Measurements from ENCODE around the gene TRIM38. TPM values are rescaled to one million over a fixed set of nuclear protein-coding genes. Genes with fewer than 3 reads are reported as not detected.

Gene TRIM38
- total and polyA plus RNA-seq, 2 of the 13 experiments (the other 11 are each of a cell fraction or from before 2014, with no cell fraction given) = 2.5 to 3.1 TPM

DNA sequence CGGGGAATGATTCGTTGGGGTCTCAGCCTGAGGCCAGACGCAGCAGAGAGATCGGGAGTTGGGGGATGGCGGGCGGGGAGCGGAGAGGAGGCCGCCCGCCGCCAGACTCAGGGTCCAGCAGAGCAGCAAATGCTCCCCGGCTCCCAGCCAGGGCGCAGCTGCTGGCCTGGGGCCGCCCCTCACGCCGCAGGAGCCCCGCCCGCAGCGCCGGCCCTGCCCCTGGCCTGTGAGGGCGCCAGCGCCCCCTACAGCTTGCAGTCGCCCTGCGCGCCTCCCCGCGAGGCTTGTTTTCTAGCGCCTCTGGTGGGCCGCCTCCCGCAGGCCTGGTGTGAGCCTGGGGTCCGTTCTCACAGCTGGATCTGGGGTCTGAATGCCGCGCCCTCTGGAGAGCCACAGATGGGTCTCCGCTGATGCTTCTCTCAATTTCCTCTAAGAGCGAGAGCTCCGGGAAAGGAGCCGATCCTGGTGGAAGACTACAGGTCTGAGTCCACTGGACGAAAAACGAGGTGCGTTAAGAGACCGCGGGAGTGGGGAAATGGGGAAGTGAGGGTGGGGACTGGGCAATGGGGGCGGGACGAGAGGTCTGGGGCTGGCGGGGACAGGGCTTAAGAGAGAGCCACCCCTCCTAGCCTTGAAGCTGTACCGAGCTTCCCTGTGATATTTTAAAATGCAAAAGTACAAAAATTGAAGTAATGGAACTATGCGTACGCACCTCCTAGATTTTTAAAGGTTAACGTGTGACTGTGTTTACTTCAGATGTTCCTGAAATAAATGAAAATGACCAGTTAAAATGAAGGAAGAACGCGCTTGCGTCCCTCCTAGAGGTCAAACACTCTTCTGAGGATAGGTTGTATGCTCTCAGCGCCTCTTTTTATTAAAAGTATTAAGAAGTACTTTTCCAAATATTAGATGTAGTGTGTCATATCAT is 30.1 kb downstream of the TRIM38 start (continued):
- TF ChIP-seq SP140L (CRISPR knock-in tag; IDR thresholded peaks at IDR 0.05; ENCODE audit: borderline replicate concordance) (no peak), SMARCE1 (IDR thresholded peaks at IDR 0.05; ENCODE audit: borderline replicate concordance) (no peak), ZMYM4 (CRISPR knock-in tag; IDR thresholded peaks at IDR 0.05) (peak; percentile 98), ATF7-NPFF (CRISPR knock-in tag; IDR thresholded peaks at IDR 0.05; ENCODE audit: low read depth) (peak; percentile 14; the same call in 1 of the 2 replicates), ZBTB1 (CRISPR knock-in tag; IDR thresholded peaks at IDR 0.05; ENCODE audit: borderline replicate concordance) (no peak), ZSCAN30 (CRISPR knock-in tag; IDR thresholded peaks at IDR 0.05) (0 out of 2 replicates have a peak, but pooled peaks have one; percentile 17), AGO2 (optimal IDR thresholded peaks at IDR 0.05; ENCODE audit: low read depth, low read length) (peak; percentile 81), FOXK1 (CRISPR knock-in tag; IDR thresholded peaks at IDR 0.05; ENCODE audit: borderline replicate concordance, low read depth) (peak; percentile 86; the same call in 1 of the 2 replicates), SIX1 (CRISPR knock-in tag; IDR thresholded peaks at IDR 0.05; ENCODE audit: borderline replicate concordance) (peak; percentile 50; the same call in 1 of the 2 replicates), ZNF687 (CRISPR knock-in tag; IDR thresholded peaks at IDR 0.05) (peak; percentile 95), FIP1L1 (IDR thresholded peaks at IDR 0.05; ENCODE audit: borderline replicate concordance, insufficient read depth, low read depth, low read length) (peak; percentile 98; the same call in 1 of the 2 replicates), NBN (conservative IDR thresholded peaks at IDR 0.05) (no peak), ZBTB25 (CRISPR knock-in tag; IDR thresholded peaks at IDR 0.05) (peak; percentile 28), ZNF253 (CRISPR knock-in tag; IDR thresholded peaks at IDR 0.05; ENCODE audit: borderline replicate concordance) (peak; percentile 21; the same call in 1 of the 2 replicates), ZNF101 (CRISPR knock-in tag; IDR thresholded peaks at IDR 0.05; ENCODE audit: borderline replicate concordance, low read depth) (no peak), ATF5 (CRISPR knock-in tag; IDR thresholded peaks at IDR 0.05; ENCODE audit: low read depth) (no peak; the same call in 1 of the 2 replicates)
- TF ChIP-seq, protein P1, sequence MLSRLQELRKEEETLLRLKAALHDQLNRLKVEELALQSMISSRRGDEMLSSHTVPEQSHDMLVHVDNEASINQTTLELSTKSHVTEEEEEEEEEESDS (CRISPR knock-in tag; IDR thresholded peaks at IDR 0.05; ENCODE audit: borderline replicate concordance) = peak; percentile 54; the same call in 1 of the 2 replicates
- TF ChIP-seq, protein P2, sequence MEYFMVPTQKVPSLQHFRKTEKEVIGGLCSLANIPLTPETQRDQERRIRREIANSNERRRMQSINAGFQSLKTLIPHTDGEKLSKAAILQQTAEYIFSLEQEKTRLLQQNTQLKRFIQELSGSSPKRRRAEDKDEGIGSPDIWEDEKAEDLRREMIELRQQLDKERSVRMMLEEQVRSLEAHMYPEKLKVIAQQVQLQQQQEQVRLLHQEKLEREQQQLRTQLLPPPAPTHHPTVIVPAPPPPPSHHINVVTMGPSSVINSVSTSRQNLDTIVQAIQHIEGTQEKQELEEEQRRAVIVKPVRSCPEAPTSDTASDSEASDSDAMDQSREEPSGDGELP (IDR thresholded peaks at IDR 0.05; ENCODE audit: borderline replicate concordance, low read depth) = peak; percentile 84
- TF ChIP-seq, protein P3, sequence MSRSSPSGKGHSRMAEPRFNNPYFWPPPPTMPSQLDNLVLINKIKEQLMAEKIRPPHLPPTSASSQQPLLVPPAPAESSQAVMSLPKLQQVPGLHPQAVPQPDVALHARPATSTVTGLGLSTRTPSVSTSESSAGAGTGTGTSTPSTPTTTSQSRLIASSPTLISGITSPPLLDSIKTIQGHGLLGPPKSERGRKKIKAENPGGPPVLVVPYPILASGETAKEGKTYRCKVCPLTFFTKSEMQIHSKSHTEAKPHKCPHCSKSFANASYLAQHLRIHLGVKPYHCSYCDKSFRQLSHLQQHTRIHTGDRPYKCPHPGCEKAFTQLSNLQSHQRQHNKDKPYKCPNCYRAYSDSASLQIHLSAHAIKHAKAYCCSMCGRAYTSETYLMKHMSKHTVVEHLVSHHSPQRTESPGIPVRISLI (CRISPR knock-in tag; IDR thresholded peaks at IDR 0.05; ENCODE audit: borderline replicate concordance) = no peak; the same call in 1 of the 2 replicates
